HG03159 (cell line): ENCODE data around the gene OR2T2.
"Not testable (repeated sequence)": the region's sequence is repeated elsewhere in the genome, so short reads cannot be mapped to it uniquely, and the experiment has no call there.

ENCODE experiments used
- ATAC-seq: cut with Tn5 transposase; IDR thresholded peaks from one replicate; pipeline ENCODE4 v1.9.1; 2021; ENCODE audit warnings: mild to moderate bottlenecking, moderate library complexity; ENCODE audit not compliant: unreplicated experiment

OR2T2 gene, protein sequence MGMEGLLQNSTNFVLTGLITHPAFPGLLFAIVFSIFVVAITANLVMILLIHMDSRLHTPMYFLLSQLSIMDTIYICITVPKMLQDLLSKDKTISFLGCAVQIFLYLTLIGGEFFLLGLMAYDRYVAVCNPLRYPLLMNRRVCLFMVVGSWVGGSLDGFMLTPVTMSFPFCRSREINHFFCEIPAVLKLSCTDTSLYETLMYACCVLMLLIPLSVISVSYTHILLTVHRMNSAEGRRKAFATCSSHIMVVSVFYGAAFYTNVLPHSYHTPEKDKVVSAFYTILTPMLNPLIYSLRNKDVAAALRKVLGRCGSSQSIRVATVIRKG

DNA sequence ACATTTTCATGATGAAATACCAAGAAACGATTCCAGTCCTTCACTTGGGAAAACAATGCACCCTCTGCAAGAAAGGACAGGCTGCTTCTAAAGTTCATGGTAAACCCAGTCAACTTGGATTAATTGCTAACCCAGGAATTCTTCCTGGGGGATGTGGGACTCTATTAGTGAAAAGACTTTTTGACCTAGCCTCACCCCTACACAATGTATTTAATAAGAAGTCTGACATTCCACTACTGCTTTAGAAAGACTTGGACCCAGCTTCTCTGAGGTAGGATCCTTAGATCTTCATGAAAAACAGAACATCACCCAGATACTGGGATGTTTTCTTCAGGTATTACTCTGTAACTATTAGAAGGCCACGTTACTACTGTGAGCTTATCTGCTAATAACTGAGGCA, at the start of gene OR2T2:
OR2T2 (plus strand) TSS at position 239 of the 400 bp plus-strand sequence. CDS start 7,161 bp downstream, outside the sequence.
- not testable (repeated sequence) for ATAC-seq

DNA sequence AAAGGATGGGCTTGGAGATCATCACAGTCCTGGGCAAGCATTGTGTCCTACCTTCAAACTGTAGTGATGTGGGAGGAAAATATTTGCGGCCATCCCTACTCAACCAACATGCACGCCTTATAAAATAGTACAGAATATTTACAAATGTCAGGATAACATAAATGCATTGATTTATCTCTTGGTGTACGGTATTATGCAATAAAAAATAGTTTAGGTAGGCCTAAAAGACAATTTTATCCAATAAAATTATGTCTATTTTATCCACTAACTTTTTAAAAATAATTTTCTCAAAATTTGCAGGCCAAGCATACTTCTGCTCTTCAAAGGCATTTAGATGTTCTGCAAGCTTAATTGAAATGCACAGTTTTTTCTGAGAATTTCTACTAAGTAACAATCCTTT, 42.7 kb upstream of the OR2T2 start, which contains the start of gene OR2T1:
OR2T1 (plus strand) TSS at position 301 of the 400 bp plus-strand sequence. CDS start 3,100 bp downstream, outside the sequence.
- no peak for ATAC-seq

DNA sequence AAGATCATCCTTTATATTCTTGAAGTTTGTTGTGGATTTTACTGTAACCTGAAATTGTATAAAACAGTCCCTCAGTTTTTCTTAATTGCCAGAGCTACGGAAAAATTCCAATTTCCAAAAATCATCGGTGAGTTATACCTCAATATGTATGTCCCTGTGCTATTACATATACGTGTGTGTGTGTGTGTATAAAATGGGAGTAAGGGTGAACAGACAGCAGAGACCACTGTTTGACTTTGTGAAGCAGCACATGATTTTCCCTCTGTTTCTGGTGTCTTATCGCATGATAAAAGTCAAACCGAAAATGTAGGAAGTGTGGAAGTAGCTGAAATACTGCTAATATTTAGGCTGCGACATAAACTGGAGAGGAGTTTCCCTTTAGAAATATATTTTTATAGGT, 41.4 kb upstream of the OR2T2 start:
- ATAC-seq: no peak

DNA sequence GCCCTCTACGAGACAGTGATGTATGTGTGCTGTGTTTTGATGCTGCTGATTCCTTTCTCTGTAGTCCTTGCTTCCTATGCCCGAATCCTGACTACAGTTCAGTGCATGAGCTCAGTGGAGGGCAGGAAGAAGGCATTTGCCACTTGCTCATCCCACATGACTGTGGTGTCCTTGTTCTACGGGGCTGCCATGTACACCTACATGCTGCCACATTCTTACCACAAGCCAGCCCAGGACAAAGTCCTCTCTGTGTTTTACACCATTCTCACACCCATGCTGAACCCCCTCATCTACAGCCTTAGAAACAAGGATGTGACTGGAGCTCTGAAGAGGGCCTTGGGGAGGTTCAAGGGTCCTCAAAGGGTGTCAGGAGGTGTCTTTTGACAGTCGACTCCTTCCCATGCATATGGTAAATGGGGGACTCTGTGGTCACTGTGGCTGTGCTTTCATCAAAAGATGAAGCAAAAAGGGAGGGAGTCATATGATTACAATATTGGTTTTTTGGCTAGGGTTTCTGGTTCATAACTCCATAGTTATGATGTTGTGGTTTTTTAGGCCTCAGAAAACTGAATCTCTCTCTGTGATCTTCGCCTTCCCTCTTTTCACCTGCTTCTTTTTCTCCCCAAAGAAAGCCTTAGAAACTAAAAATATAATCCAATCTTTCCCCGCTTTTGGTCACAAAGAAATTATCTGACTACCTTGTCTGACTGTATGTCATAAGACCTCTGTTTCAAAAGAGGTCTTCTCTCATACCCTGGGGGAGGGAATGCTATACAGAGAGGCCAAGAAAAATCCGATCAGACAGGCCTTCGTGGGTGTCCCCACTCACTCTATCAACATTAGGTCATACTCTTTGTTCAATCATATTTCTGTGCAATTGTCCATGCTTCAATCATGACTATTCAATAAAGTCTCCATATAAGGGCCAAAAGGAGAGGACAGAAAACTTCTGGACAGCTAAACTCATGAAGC, 38.4 kb upstream of the OR2T2 start:
- ATAC-seq: no peak

DNA sequence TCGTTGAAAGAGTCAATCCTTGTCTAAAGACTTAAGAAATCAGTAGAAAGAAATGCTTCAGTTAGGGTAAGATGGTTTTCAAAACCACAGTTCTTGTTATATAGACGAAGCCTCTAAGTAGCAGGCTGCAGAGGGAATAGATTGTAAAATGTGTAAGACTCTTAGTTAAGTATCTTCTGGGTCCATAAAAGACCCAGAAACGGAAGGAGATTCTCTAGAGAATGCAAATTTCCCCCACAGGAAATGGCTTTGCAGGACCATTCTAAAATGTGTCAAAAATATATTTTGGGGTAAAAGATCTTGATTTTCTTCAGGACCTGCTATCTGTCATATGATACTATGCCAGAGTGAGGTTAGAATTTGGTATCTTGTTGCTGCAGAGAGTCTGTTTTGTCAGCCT, 29.2 kb upstream of the OR2T2 start:
- ATAC-seq: no peak

DNA sequence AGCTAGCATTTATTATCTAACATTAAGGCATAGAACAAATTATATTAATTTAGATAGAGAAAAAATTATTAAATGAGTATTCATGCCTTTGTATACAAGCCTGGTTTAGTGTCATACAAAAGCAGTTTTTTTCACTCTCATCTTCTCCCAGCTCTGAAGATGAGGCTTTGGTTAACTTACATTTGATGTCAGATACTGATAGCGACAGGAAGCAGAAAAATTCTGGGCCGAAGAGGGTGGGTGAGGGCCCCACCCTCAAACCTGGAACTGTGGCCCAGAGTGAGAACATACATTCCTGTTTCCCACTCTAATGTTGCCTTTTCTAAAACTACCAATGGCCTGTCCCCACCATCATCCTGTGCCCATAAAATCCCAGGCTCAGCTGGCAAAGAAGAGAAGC, 27.6 kb upstream of the OR2T2 start:
- ATAC-seq: no peak

DNA sequence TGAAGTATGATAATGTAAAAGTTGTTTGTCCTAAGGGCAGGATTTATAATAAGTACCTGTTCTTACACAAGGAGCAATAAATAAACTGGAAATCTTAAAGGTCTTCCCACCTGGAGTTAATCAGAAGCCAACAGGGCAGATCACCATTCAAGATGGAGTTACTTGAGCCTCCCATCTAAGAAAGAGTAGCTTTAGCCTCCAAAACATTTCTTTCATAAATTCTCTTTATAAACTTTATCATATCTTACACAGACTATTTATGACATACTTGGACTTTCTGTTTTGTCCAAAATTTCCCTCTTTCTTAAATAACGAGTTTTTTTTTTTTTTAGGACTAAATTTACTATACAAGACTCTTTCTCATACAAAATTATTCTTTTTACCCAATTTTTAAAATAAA, 24.1 kb upstream of the OR2T2 start:
- ATAC-seq: no peak

DNA sequence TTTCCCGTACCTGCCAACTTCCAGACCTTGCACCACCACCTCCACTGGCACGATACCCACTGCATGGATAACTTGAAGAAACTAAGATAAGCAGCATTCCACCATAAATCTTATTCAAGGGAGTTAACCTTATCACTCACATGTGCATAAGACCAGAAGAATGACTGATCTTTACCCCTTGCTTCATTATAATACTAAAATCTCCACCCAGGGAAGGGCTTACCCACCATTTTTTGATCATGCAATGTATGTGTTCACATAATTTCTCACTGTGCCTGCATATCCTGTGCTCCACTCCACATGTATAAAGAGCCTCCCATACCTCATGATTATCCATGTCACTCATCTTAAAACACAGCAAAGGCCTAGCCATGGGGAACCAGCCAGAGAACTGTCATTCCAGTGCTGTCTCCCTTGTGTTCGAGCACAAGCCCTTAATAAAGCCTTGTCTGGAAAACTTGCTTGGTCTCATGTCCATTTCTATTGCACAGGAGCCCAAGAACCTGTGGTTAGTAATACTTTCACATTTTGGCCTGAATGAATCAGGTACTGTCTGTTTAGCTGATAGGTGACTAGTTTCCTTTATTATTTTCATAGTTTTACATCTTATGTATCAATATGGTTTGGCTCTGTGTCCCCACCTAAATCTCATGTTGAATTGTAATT, 17.8 kb upstream of the OR2T2 start:
- ATAC-seq: peak; percentile 59

DNA sequence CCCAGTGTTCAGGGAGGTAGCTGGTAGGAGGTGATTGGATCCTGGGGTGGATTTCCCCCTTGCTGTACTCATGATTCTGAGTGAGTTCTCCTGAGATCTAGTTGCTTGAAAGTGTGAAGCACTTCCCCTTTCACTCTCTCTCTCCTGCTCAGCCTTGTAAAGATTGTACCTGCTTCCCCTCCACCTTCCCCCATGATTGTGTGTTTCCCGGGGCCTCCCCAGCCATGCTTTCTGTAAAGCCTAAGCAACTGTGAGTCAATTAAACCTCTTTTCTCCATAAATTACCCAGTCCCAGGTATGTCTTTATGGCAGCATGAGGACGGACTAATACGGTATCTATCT, 17.3 kb upstream of the OR2T2 start:
- ATAC-seq: peak; percentile 95

DNA sequence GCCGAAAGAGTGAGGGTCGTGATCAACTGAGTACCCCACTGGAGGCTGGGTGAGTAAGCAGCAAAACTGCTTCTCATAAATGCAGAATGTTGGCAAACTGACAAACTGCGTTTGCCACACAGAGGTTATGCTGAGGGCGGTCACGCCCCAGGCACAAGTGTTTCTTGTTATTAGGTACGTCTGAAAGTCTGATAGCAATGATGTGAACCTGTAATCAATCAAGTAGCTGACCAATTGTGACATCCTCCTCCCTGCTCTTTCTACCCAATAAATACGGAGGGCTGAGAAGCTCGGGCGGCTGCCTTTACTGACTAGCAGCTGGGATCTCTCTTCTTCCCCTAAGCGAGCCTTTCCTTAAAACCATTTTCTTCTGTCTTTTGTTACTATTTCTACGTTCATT, 13.8 kb upstream of the OR2T2 start:
- not testable (repeated sequence) for ATAC-seq

DNA sequence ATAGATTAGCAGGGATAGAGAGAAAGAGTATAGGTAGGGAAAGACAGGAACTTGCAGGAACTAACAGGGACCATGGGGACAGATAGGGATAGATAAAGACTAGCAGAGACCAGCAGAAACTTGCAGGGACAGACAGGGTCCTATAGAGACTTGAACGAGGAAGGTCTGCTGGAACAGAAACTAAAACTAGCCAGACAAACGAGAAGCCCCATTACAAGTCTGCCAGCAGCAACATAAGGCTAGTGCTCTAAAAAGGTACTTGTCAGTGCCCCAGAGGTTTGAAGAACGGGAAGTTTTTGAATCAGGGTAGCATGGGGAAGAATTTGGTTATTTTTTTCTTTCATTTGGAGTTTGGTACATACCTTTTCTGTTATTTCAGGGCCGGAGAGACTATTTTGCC, 13.2 kb upstream of the OR2T2 start:
- ATAC-seq: not testable (repeated sequence)

DNA sequence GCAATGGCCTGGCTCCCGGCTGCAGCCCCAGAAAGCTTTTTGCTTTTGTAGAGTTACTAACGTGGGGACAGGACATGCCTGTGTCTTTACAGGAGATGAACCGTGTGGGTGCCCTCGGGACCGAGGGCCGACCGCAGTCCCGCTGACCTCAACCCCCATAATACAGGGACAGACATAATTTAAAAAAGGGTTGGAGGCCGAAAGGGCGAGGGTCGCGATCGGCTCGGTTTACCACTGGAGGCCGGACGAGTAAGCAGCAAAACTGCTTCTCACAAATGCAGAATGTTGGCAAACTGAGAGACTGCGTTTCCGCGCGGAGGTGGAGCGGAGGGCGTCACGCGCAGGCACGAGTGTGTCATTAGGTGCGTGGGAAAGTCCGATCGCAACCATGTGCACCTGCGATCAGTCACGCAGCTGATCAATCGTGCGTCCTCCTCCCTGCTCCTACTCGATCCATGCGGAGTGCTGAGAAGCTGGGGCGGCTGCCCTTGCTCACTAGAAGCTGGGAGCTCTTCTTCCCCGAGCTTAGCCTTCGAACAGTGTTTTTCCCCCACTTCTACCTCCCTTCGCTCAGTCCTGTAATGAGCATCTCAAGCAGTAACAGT, 11.5 kb upstream of the OR2T2 start:
- ATAC-seq: not testable (repeated sequence)

DNA sequence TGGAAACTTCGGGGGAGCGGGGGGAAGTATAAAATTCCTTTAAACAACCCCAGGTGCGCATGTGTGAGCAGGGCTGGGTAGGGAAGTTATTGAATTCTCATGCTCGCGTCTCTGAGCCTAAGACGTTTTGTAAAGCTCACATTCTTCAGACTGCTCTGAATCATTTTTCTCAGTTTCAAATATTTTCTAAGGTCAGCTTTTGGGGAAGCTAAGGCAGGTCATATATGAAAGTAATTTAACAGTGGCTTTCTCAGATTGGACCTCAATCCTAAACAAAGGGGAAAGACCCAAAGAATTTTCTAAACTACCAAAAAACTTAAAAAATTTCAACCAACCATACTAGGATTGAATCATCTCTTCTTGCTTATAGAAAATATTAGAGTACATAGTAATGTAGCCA, 10.5 kb upstream of the OR2T2 start:
- ATAC-seq: not testable (repeated sequence)

DNA sequence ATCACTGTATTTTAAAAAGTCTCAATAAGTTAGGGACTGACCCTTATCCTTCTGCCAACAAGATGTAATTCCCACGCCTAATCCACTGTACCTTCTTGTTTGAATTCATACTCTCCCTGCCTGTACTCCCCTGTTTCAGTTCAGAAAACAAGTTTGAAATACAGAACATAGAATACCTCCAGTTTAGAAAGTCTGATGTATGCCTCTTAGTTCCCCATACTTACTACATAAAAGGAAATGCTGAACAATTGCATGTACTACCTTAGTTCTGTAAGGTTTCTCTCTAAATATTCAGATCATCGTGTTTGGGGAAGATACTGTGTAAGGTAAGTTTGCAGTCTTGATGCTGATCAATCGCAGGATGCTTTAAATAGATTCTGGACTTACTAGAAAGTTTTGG, 9.1 kb upstream of the OR2T2 start:
- ATAC-seq: peak; percentile 78

DNA sequence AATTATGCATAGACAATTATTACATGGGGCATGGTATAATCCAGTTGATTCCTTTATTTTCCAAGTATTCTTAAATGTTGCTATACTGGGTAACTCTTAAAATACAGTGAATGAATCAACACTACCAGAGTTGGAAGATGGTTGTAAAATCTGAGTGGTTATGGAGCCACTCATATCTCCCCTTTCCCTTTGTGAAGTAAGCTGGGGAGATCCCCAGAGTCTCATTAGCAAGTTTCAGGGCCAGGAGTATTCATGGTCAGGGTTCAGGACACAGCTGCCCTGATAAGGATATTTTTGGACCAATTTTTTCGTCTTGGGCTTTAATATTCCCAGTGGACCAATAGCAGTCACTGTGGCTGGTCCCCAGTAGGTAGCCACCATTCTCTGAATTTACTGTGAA, 6.8 kb upstream of the OR2T2 start:
- ATAC-seq: not testable (repeated sequence)

DNA sequence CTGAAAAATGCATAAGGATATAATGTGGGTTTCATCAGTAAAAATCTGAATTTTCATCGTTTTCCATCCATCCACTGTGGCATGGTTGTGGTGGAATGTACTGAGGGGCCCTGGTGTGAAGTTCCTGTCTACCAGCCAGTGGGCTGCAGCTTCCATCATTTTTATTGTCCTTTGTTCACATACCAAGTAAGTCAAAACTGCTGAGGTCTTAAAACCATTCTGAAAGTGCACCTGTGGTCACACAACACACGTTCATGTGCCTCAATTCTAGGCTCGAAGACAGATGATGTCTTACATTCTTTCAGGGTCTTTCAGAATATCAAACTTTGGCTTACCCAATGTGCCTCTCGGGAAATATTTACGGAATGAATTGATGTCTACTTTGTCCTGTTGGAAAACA, 6.2 kb upstream of the OR2T2 start:
- not testable (repeated sequence) for ATAC-seq

DNA sequence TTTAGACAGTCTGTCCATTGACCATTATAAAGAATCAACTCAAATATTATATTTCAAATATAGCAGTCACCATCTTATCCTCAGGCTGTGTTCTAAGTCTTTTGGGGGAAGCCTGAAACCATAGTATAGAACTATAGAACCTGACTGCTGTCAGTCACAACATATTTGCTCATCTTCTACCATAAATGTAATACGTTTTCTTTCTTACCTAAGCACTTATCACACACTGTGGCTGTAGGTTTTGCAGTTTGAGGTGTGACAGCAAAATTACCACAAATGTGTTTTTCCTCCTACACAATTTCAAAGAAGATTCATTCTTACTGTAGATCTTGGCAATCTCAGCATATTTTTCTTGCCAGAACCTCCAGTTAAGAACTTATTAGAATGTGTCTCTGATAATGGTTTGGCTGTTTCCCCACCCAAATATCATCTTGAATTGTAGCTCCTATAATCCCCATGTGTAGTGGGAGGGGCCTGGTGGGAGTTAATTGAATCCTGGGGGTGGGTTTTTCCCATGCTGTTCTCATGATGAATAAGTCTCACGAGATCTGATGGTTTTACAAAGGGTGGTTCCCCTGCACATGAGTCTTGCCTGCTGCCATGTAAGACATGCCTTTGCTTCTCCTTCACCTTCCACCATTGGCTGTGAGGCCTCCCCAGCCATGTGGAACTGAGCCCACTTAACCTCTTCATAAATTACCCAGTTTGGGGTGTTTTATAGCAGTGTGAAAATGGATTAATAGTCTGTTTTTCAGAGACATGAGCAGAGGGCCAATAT, 2.7 kb upstream of the OR2T2 start:
- not testable (repeated sequence) for ATAC-seq

DNA sequence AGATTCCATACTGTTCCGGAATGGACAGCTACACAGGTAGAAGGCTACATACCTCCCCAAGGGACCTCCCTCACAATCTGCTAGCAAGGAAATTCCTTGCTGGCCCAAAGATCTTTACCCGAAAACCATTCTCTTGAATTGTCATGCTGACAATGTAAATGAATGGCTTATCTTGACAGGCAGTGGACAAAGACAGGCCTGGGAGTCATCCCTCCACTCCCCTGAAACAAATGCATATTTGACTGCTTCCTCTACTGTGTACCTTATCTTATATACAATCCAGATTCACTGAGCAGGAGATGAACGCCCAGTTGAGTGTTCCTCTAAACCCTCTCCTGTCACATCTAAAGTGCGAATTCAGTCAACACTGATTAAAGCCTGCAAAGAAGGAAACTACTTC, 834 bp upstream of the OR2T2 start:
- ATAC-seq: not testable (repeated sequence)

DNA sequence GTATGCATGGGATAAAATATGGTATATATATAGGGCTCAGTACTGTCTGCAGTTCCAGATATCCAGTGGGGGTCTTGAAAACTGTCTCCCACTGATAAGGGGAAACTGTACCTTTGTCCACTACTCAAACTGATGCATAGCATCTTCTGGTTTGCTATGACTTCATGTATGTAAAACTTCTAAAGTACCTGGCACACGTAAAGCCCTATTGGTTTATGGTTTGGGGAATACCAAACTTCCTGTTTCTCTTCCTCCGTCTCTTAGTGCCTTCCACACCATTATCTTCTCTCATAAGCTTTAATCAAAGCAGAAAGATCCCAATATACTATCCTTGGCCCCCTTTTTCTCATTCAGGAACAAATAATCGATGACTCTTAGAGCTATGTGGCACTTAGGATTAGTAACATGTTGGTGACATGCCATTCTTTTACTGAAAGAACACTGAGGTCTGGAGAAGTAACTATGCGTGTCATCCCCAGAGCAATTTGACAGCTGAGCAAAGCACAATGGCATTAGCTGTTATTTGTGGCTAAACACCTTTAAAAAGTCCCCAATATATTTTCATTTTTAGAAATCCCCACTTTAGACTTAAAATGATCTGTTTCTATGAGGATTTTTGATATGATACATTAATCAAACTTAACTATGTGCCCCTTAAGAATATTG, 3.1 kb downstream of the OR2T2 start:
- ATAC-seq: peak; percentile 46
